VCaP (cell line): ENCODE data around the gene GLIS2.

Experiments
- H3K27ac ChIP-seq: fragments of 450-650 bp; 2 replicates; pipeline ENCODE4 v1.5.1; 2017
- CTCF ChIP-seq: fragments of 450-650 bp; conservative IDR thresholded peaks from 2 replicates; pipeline ENCODE4 v1.5.1; 2017; ENCODE audit warnings: mild to moderate bottlenecking, moderate library complexity

The GLIS2 gene

GRCh38 chr16:4298761-4299522 lies 16.9 kb upstream of the GLIS2 start:
- TF ChIP-seq CTCF, result no peak
- H3K27ac ChIP-seq, result no peak overlapping the region

GRCh38 chr16:4301177-4301576 lies 14.7 kb upstream of the GLIS2 start:
- no peak overlapping the region for H3K27ac ChIP-seq
- no peak for TF ChIP-seq CTCF

GRCh38 chr16:4301968-4302367 lies 13.9 kb upstream of the GLIS2 start:
- H3K27ac ChIP-seq, result no peak overlapping the region

GRCh38 chr16:4303973-4304372 lies 11.9 kb upstream of the GLIS2 start:
- TF ChIP-seq CTCF, result no peak
- H3K27ac ChIP-seq, result no peak overlapping the region

More at GRCh38 chr16:4301968-4302367, 13.9 kb upstream of the GLIS2 start:
- TF ChIP-seq CTCF, result no peak

GRCh38 chr16:4306470-4307214 lies 9.2 kb upstream of the GLIS2 start:
- H3K27ac ChIP-seq, result peak overlapping the region; percentile 46

GRCh38 chr16:4307215-4308037 lies 8.4 kb upstream of the GLIS2 start:
- peak overlapping the region; percentile 46 for H3K27ac ChIP-seq

More at GRCh38 chr16:4306470-4307214, 9.2 kb upstream of the GLIS2 start:
- no peak for TF ChIP-seq CTCF

More at GRCh38 chr16:4307215-4308037, 8.4 kb upstream of the GLIS2 start:
- TF ChIP-seq CTCF, result no peak
